ENCODE data around the gene TMEM187.

Gene TMEM187, protein sequence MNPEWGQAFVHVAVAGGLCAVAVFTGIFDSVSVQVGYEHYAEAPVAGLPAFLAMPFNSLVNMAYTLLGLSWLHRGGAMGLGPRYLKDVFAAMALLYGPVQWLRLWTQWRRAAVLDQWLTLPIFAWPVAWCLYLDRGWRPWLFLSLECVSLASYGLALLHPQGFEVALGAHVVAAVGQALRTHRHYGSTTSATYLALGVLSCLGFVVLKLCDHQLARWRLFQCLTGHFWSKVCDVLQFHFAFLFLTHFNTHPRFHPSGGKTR

DNA sequence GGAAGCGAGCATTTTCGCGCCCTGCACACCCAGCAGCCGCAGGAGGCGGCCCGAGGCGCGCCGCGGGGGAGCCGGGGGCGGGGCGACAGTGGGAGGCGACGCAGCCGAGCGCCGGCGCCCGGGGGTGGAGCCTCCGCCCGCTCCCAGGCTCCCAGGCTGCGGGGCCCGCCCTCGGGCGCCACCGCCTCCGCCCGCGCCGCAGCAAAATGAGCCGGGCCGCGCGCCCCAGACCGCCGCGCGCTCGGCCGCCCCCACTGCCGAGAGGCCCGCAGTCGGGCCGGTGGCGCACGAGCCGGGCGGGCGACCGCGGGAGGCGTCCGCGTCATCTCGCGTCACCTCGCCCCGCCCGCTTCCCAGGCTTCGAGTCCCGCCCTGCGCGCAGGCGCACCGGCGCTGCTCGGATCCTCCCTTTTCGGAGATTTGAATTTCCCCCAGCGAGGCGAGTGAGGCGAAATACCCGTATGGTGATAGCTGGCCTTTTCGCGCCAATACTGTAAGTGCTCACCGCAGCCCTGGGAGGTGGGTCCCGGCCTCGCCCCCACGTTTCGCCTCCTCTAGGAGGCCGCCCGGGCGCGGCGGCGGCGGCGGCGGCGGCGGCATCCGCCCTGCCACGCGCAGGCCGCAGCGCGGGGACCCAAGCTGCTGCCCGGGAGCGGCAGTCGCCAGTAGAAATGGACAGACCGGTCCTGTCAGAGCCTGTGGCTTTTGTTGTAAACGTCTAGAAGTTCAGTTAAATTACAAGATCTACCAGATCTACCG lies at the start of gene TMEM187:
TMEM187 (plus strand) TSS at position 387 of the 759 bp plus-strand sequence. CDS start 9,309 bp downstream, outside the sequence.
- peak; percentile 93 to 94 for DNase-seq

DNA sequence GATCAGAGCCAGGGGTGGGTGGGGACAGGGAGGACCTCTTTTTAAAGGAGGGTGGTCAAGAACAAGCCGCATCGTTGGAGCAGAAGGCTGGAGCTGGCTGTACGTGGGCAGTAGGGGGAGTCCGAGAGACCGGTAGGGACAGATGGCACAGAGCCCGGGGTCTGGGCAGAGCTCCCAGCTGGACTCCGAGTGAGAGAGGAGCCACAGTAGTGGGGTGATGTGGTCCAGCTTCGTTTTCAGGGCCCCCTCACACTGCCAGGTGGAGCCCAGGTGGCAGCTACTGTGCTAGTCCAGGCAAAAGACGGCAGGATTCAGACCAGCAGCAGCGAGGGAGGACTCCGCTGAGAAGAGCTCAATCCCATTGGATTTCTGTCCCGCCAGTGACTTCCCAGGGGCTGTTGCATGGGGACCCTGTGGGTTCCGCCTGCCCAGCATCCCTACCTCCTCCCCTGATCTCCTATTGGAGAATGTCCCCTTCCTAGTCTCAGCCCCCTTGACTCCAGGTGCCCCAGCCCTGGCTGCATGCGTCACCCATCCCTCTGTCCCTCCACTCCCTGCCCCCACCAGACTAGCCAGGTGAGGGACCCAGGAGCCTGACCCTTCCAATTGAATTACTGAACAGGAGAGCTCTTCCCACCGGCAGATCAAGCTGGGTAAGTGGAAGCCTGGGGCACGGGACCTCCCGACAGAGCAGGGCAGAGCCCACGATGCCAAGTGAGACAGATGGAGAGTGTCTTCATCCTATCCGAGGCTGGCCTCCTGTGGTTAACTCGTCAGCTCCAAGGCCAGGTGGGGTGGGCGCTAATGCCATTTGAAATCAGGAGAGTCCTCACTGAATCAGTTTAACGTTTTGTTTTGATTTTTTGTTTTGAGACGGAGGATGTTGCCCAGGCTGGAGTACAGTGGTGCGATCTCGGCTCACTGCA lies 49.4 kb upstream of the TMEM187 start:
- peak; percentile 36 to 41 for DNase-seq

DNA sequence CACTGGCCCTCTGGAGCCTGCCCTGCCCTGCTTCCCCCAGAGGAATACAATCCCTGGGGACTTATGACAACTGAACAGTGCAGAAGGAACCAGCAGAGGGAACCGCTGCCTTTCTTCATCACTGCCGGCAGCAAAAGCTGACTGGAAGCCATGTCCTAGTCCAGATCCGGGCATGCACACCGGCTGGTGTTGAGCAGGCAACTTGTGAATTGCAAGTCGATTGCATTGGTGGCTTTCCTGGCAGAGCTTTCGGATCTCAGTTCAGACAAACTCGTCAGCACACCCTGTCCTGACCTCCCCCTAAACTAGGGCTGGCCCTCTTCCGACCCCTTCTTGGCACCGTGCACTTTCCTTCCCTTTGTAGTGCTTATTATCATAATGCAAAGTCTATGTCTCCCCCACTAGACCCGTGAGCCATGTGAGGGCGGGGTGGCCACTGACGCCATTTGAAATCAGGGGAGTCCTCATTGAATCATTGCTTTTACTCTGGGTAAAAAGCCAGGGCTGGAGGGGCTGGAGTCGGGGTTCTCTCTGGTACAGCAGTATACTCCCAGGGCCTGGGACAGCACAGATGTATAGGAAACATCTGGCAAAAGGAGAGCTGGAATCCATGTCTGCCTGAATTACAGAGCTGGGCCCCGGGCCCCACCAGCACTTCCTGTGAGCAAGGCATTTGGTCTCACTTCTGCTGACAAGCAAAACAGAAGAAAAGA lies 48.2 kb upstream of the TMEM187 start:
- peak; percentile 51 to 52 for DNase-seq

GRCh38 chrX:153925387-153925738 lies 47.2 kb upstream of the TMEM187 start:
- DNase-seq: no peak

DNA sequence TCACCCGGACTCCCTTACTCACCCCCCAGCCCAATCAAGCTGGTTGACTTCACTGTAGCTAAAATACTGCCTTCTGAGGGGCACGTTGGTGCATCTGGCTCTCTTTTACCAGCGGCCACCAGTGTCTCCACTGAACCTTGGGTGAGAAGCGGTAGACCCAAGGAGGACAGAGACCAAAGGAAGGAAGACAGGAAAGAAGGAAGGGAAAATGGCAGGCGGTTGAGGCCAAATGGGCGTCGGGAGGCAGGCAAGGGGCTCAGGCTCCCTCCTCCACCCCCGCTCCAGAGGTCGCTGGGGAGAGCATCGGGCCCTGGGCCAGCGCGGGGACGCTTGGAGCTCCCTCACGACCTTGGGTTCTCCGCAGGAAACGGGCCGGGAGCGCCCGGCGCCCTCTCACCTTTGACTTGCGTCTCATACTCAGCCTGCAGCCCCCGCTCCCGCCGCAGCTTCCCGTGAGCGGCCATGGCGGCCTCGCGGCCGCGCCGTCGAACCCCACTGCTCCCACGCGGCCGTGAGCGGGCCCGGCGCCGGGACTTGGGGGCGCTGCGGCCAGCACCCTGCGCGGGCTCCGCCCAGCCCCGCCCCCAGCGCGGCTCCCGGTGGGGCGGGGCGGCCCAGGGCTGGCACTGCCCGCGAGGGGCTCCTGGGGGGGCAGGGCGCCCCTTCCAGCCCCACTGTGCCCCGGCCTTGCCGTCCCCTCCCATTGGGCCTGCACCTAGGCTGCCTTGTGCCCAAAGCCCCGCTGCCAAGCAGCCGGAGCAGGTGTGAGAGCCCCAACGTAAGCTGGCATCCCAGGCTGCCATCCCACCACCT lies 46.6 kb upstream of the TMEM187 start, which contains the start of gene ARHGAP4:
ARHGAP4 (minus strand) TSS at position 526 of the 813 bp plus-strand sequence; CDS start at position 464, 62 bp downstream.
- peak; percentile 66 to 76 for DNase-seq

DNA sequence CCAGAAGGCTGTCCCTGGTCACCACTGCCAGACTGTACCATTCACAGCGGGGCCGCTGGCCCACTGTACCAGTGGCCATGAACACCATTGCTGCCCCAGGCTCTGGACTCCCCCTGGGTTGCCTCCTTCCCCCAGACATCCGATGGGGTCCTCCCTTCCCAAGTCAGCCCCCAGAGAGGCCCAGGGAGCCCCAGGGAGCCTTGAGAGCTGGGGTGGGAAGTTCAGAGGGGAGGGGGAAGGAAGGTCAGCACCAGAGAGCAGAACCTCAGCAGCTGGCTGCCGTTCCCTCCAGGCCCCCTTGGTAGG lies 46.0 kb upstream of the TMEM187 start:
- peak; percentile 69 to 75 for DNase-seq

- DNase-seq: peak; percentile 65 to 80
Measured at GRCh38 chrX:153926858-153927671, 45.5 kb upstream of the TMEM187 start.

DNA sequence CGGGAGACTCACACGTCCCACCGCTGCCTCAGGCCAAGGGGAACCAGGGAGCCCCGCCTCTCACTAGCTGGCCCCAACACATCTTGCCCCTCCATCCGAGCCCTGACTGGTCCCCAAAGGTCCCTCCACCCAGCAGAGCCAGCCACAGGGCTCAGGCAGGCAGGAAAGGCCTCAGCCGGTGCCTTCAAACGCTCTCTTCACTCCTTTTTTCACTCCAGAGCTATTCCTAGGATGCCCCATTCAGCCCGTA lies 45.0 kb upstream of the TMEM187 start:
- no peak for DNase-seq

- peak; percentile 94 to 96 for DNase-seq
Measured at GRCh38 chrX:153927922-153928760, 44.4 kb upstream of the TMEM187 start.

- DNase-seq: no peak
Measured at GRCh38 chrX:153928846-153929245, 43.7 kb upstream of the TMEM187 start.

DNA sequence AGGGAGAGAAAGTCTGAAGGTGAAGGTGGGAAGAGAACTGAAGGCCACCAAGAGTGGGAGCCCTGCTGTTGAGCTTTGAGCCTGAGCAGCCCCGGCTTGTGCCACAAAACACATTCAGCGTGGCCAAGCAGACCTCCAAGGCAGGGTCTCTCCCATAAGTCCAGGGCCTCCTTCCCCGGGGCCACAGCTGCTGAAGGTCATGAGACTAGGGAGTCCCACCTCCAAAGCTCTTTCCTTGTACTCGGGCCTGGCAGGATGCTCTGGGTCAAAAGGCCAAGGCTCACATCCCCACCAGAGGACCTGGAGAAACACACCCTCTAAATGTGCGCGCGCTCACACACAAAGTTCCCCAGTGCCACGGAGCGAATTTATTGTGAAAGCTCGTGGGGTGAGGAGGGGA lies 43.0 kb upstream of the TMEM187 start:
- DNase-seq: no peak

DNA sequence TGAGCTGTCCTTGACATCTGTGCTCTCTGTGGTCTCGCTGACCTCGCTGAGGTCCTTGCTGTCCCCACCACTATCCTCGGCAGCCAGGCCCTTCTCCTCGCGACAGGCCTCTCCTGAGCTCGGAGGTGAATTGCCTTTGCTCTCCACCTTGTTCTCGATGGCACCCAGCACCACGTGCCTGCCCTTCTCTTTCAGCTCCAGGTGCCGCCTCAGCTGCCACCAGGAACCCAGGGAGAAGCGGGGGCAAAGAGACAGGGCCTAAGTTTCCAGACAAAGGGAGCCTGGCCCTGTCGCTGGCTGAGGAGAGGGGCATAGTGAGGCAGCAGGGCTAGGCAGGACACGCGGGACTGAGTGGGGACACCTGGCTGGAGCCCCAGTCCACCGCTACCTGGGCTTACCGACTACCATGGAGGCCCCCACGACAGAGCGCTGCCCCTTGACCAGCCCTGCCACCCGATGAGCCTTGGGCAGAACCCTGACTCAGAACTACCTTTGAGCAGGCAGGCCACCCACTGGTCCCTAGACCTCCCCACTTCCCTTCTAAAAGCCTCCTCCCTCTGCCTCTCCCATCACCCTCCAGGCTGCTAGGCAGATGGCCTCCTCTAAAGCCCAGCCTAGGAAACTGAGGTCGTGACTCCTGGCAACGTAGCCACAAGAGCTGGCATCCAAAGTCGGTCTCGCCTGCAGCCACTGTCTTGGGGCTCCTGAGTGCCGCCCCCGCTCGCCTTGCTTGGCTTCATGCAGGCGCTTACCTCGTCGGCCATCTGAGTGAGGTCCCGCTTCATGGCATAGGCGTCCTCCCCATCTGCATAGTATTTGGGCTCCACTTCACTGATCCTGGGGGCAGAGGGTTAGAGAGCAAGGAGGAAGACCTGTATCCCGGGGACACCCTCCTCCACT lies 42.3 kb upstream of the TMEM187 start:
- DNase-seq: no peak

GRCh38 chrX:153931151-153931550 lies 41.4 kb upstream of the TMEM187 start:
- no peak for DNase-seq

DNA sequence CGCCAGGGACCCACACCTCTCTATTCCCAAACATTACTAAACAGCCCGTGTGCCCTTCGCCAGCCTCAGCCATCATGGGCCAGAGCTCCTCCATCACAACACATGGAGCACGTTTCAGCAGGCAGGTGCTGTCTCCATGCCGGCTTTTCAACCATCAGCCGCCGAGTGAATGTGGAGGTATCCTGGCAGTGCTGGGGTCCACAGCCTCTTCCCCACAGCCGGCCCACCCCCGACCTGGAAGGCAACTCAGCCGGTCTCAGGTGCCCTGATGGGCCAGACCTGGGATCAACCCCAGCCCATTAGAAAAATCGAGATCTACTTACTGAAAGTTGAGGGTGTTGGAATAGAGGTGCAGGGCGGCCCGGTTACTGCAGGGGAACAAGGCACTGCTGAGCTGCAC lies 40.8 kb upstream of the TMEM187 start:
- no peak for DNase-seq

GRCh38 chrX:153932220-153932915 lies 40.2 kb upstream of the TMEM187 start:
- DNase-seq: no peak

DNA sequence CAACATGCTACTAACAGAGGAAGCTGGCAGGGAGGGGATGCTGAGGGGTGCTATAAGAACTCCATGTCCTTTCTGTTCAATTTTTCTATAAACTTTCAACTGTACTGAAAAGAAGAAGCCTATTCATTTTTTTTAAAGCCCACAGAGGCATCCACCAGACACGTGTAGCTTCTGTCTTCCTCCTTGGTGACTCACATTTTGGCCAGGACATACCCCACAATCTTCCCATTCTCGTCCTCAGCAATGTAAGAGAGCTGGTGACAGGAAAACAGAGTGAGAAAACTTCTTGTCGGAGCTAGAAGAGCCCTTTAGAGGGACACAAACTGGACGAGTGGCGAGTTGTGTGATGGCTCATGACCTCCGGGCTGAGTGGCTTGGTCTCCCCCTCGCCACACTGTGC lies 38.8 kb upstream of the TMEM187 start:
- no peak for DNase-seq

- no peak for DNase-seq
Measured at GRCh38 chrX:153934148-153934761, 38.3 kb upstream of the TMEM187 start.

GRCh38 chrX:153934762-153935325 lies 37.7 kb upstream of the TMEM187 start, which contains the start of gene NAA10:
NAA10 (minus strand) TSS chrX:153935037; CDS start chrX:153934904, 133 bp downstream.
- peak; percentile 69 to 78 for DNase-seq
